ENCODE data around the gene XYLT2. TPM values are rescaled to one million over a fixed set of nuclear protein-coding genes. Genes with fewer than 3 reads are reported as not detected.

Gene XYLT2
- total RNA-seq, 1 experiment from 2014 or later: 26.4 TPM

GRCh38 chr17:50350733-50351132 is 4.8 kb downstream of the XYLT2 start:
- Histone ChIP-seq H3K4me2 (ENCODE audit: insufficient read depth, insufficient read length, low read length) (no peak overlapping the region), H2AK5ac (ENCODE audit: insufficient read length, low read length) (no peak overlapping the region), H3K23ac (ENCODE audit: insufficient read length, low read depth, low read length) (no peak overlapping the region), H2BK120ac (ENCODE audit: low read depth, low read length, poor library complexity, severe bottlenecking) (no peak overlapping the region), H3K14ac (ENCODE audit: insufficient read depth, low read length) (no peak overlapping the region), H2BK20ac (ENCODE audit: low read depth, low read length, poor library complexity, severe bottlenecking) (no peak overlapping the region), H3K79me1 (ENCODE audit: insufficient read depth, low read depth, low read length, poor library complexity, severe bottlenecking) (no peaks in the 10 kb centered on the region), H4K91ac (ENCODE audit: insufficient read length, low read depth, low read length) (no peak overlapping the region), H3K4ac (ENCODE audit: low read depth, low read length) (no peak overlapping the region), H2BK5ac (ENCODE audit: insufficient read length, low read length) (no peak overlapping the region), H2BK12ac (ENCODE audit: insufficient read length, low read depth, low read length) (no peak overlapping the region), H3K27ac (ENCODE audit: insufficient read length, low read depth, low read length) (no peak overlapping the region), H3K18ac (ENCODE audit: insufficient read length, low read depth, low read length) (no peak overlapping the region), H4K5ac (ENCODE audit: insufficient read length, low read depth, low read length) (no peak overlapping the region), H3K79me2 (ENCODE audit: insufficient read depth, low read length) (no peaks in the 10 kb centered on the region), H2BK15ac (ENCODE audit: low read depth, low read length) (no peak overlapping the region), H3K23me2 (ENCODE audit: insufficient read length, low read depth, low read length, poor library complexity, severe bottlenecking) (peaks cover 4% of the 10 kb centered on the region), H3K9me3 (ENCODE audit: control insufficient read depth, low read depth, low read length) (no peaks in the 10 kb centered on the region), H3T11ph (ENCODE audit: low read length) (no peak overlapping the region), H3K56ac (ENCODE audit: insufficient read length, low read depth, low read length) (no peak overlapping the region), H3K9ac (ENCODE audit: extremely low read depth, insufficient read length, low read length) (no peak overlapping the region), H3K4me1 (ENCODE audit: insufficient read depth, low read length) (peaks cover 2% of the 10 kb centered on the region; the same call in 1 of the 2 replicates), H4K8ac (replicated peaks; ENCODE audit: insufficient read length, low read depth, low read length) (no peak overlapping the region), H2AFZ (ENCODE audit: low read length) (no peak overlapping the region), H3K27me3 (ENCODE audit: insufficient read depth, low read length) (no peaks in the 10 kb centered on the region), H4K20me1 (ENCODE audit: control insufficient read depth, insufficient read depth, insufficient read length) (no peaks in the 10 kb centered on the region)
- Mint-ChIP-seq H3K9me3 (no peaks in the 10 kb centered on the region; a peak in 1 of 5 replicates), H3K4me3 (no peak overlapping the region; a peak in 1 of 5 replicates), H3K27ac (peak overlapping the region in 2 of 3 experiments; percentile 0 to 46; a peak in 3 of 7 replicates), H3K27me3 (ENCODE audit: low read depth) (no peaks in the 10 kb centered on the region; the same call in 1 of the 2 replicates), H3K4me1 (peaks cover 18 to 20% of the 10 kb centered on the region in 2 experiments), H3K36me3 (ENCODE audit: insufficient read depth in 1 of 3, low read depth in 3 of 3) (peaks cover 12 to 30% (median 27%) of the 10 kb centered on the region in 3 experiments; a peak in 6 of 7 replicates)
- DNase-seq: no peak
- TF ChIP-seq CTCF (conservative IDR thresholded peaks at IDR 0.05): no peak
- no CpG with 5 or more reads among the region's 2 CpGs for WGBS (ENCODE audit: extremely low coverage, insufficient read length, low lambda C conversion rate)
